NOMO-1 treated with DMSO at 0.1 percent for 48 hours (cell line): Measurements from ENCODE around the gene CTR9.
A peak's percentile ranks its signal among the peaks of the same experiment; 100 is the strongest.

ENCODE experiments used
- DNase-seq: peaks from one replicate; lab custom pipeline; 2025; ENCODE audit not compliant: unreplicated experiment; lab: John Stamatoyannopoulos, UW

Gene CTR9

GRCh38 chr11:10742460-10743208 lies 8.4 kb upstream of the CTR9 start:
- DNase-seq: no peak

- no peak for DNase-seq
Observed at GRCh38 chr11:10743354-10744000, 7.6 kb upstream of the CTR9 start.

- DNase-seq: no peak
Observed at GRCh38 chr11:10744206-10744605, 6.8 kb upstream of the CTR9 start.

- DNase-seq: no peak
Observed at GRCh38 chr11:10746871-10747270, 4.2 kb upstream of the CTR9 start.

- DNase-seq: peak; percentile 7
Observed at GRCh38 chr11:10747733-10748132, 3.3 kb upstream of the CTR9 start.

GRCh38 chr11:10749476-10749875 lies 1.6 kb upstream of the CTR9 start:
- no peak for DNase-seq

GRCh38 chr11:10751581-10751940 lies 515 bp downstream of the CTR9 start:
- DNase-seq: no peak

GRCh38 chr11:10752061-10752460 lies 1.0 kb downstream of the CTR9 start:
- no peak for DNase-seq

- no peak for DNase-seq
Observed at GRCh38 chr11:10752486-10752885, 1.4 kb downstream of the CTR9 start.

- DNase-seq: peak; percentile 26
Observed at GRCh38 chr11:10758957-10759356, 7.9 kb downstream of the CTR9 start.

- DNase-seq: no peak
Observed at GRCh38 chr11:10761085-10761698, 10.1 kb downstream of the CTR9 start.

GRCh38 chr11:10762185-10762584 lies 11.1 kb downstream of the CTR9 start:
- peak; percentile 75 for DNase-seq

GRCh38 chr11:10762913-10763421 lies 11.9 kb downstream of the CTR9 start:
- DNase-seq: no peak

GRCh38 chr11:10763766-10764165 lies 12.7 kb downstream of the CTR9 start:
- DNase-seq: no peak

GRCh38 chr11:10764412-10764811 lies 13.4 kb downstream of the CTR9 start:
- DNase-seq: no peak

- DNase-seq: peak; percentile 20
Observed at GRCh38 chr11:10770626-10771254, 19.7 kb downstream of the CTR9 start.

GRCh38 chr11:10771457-10771856 lies 20.4 kb downstream of the CTR9 start:
- DNase-seq: no peak

- no peak for DNase-seq
Observed at GRCh38 chr11:10774811-10775210, 23.8 kb downstream of the CTR9 start.

- no peak for DNase-seq
Observed at GRCh38 chr11:10777393-10777793, 26.3 kb downstream of the CTR9 start.

GRCh38 chr11:10777806-10778205 lies 26.8 kb downstream of the CTR9 start:
- peak; percentile 74 for DNase-seq

- no peak for DNase-seq
Observed at GRCh38 chr11:10778217-10778970, 27.3 kb downstream of the CTR9 start.
